ENCODE data around the gene F7. TPM values are rescaled to one million over a fixed set of nuclear protein-coding genes. Genes with fewer than 3 reads are reported as not detected.
A peak's percentile ranks its signal among the peaks of the same experiment; 100 is the strongest.

Gene F7
- total RNA-seq, 1 donor from 2014 or later, result 0.30 TPM

DNA sequence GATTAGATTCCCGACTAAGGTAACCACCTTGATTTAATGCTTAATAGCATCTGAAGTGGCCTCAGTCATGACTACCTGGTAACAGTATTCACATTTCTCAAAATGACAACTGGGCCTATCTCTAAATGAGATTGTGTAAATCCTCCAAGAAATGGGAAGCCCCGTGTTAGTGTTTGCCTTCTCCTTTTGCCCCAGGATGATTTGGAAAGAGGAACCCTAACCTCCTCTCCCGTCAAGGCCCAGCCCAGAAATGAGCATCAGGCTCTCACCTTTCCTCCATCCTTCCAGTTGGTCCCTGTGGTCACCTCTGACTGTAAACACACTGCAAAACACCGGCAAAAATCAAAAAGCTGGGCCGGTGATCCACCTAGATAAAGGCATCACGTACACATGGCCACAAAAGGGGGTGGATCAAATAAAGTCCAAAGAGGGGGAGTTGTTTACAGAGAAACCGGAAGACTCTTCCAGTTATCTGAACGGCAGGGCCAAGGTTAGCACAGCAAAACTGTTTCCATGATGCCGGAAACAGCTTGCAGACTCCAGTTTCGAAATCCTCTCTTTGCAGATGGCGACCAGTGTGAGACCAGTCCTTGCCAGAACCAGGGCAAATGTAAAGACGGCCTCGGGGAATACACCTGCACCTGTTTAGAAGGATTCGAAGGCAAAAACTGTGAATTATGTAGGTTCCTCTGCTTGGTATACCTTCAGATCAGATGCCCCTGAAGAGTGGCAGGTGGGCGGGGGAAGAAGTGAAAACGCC is 33.4 kb downstream of the F7 start:
- no peak for DNase-seq (ENCODE audit: low read depth)

DNA sequence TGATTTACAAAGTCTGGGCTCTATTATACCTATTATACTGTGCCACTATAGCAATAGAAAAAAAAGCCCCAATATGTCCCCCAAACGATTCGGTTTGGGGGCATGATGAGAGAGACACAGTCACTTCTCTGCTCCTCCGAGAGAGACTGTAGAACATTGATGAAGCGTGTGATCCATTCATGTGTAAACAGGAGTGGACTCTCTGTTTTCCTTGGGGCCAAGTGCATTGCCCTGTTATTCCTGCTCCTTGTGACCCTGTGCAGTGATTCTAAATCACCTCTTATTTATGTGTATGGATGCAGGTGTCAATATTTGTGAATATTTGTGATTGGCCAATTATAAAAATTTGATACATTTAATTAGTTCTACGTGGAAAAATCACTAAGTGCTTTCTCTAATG is 34.0 kb downstream of the F7 start:
- no peak for DNase-seq (ENCODE audit: low read depth)

- DNase-seq (ENCODE audit: low read depth), result no peak
Observed at GRCh38 chr13:113140677-113141600, 35.3 kb downstream of the F7 start.

DNA sequence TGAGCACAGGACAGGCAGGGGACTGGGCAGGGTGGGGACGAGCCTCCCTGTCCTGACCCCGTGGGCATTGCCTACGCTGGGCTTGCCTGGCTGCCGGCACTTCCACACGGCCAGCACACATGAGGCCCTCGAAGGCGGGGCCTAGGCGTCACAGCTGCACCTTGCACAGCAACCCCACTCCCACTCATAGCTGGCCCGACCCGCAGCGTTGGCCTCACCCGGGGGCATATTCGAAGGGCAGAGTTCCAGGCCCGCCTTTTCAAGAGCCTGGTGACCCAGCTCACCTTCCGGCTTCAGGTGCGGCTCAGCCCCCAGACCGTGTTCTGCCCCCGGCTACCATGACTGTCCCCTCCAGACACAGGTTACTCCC is 36.0 kb downstream of the F7 start:
- DNase-seq (ENCODE audit: low read depth), result no peak

DNA sequence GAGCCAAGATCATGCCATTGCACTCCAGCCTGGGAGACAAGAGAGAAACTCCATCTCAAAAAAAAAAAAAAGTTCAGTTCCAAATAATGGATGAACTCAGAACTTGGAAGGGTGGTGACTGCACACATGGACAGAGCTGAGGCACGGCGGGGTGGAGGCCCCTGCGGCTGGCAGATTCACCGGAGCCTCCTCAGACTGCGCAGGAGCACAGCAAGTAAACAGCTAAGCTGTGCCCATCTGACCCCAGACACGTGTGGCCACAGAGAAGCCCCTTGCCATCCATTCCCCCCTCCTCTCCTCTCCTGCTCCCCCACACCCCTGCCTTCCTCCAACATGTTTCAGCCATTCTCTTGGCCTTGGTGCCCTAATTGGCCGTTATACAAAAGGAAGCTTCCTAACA is 37.3 kb downstream of the F7 start:
- no peak for DNase-seq (ENCODE audit: low read depth)

- DNase-seq (ENCODE audit: low read depth), result no peak
Observed at GRCh38 chr13:113143466-113144254, 38.1 kb downstream of the F7 start.

DNA sequence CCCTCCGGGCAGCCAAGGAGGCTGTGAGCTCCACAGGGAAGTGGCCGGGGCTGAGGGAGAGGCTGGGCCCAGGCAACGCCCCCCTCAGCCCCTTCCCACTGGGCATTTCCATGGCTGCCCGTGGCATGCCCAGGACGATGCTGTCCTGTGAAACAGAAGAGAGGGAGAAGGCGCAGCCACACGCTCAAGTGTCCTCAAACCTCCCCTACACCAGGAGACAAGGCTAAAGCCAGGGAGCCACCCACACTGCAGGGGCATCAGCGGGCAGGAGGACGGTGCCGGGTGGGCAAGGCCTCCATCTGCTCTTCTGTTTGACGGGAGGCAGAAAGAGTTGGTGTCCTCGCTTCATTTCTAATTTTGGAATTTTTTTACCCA is 38.7 kb downstream of the F7 start:
- no peak for DNase-seq (ENCODE audit: low read depth)

- no peak for DNase-seq (ENCODE audit: low read depth)
Observed at GRCh38 chr13:113145496-113145895, 39.9 kb downstream of the F7 start.

DNA sequence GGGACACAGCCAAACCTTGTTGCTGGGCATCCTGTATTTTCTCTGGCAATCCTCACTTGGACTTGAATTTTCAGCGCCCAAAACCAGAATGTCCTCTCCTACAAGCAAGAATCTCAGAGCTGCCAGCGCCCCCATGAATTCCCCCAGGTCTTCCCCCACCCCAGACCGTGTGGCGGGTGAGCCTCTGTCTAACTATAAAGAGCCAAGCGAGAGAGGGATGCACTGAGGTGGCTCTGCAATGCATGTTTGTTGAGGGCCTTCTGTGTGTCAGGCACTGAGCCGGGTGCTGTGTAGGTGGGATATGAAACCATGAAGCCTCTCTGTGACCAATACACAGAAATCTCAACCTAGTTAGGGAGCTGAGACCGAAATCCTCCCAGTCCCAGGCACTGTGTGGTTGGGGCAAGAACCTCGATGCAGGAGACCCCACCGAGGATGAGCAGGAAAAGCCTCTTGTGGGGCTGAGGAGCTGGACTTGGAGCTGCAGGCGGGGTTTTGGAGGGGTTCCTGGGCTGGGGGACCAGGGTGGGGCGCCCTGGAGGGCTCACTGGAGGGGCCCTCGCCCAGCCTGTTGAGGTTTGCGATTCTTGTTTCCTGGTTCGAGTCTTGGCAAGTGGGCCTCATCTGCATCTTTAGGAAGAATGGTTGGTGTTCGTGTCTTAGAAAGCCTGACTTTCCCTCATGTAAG is 40.5 kb downstream of the F7 start:
- no peak for DNase-seq (ENCODE audit: low read depth)

DNA sequence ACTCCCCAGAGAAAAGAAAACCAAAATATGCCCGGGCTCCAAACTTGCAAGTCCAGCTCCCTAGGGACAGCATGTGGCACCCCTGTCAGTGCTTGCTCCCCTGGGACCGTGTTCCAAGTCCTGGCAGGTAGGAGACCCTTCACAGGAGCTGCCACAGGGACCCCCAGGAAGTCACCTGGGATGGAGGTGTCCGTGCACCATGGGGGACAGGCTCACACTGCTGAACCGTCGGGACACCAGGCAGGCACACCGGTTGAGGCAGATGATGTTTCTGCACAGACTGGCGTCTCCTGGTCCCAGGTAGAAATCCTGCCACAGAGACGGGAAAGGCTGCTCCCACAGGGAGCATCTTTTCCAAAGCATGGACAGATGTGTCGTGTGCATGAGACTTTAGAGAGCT is 41.2 kb downstream of the F7 start:
- no peak for DNase-seq (ENCODE audit: low read depth)

DNA sequence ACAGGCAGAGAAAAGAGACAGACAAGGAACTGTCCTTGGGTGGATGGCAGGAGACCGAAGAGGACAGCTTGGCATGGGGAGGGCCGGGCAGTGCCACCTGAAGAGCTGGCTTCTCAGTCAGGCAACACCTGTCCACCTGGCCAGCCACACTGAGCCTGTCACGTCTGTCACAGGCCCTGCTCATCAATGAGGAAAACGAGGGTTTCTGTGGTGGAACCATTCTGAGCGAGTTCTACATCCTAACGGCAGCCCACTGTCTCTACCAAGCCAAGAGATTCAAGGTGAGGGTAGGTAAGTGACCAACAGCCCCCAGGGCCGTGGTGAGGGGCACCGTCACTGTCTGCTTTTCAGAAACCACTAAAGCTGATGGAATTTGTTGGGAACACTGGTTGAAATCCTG is 41.6 kb downstream of the F7 start:
- DNase-seq (ENCODE audit: low read depth), result no peak

- no peak for DNase-seq (ENCODE audit: low read depth)
Observed at GRCh38 chr13:113148407-113148806, 42.8 kb downstream of the F7 start.

DNA sequence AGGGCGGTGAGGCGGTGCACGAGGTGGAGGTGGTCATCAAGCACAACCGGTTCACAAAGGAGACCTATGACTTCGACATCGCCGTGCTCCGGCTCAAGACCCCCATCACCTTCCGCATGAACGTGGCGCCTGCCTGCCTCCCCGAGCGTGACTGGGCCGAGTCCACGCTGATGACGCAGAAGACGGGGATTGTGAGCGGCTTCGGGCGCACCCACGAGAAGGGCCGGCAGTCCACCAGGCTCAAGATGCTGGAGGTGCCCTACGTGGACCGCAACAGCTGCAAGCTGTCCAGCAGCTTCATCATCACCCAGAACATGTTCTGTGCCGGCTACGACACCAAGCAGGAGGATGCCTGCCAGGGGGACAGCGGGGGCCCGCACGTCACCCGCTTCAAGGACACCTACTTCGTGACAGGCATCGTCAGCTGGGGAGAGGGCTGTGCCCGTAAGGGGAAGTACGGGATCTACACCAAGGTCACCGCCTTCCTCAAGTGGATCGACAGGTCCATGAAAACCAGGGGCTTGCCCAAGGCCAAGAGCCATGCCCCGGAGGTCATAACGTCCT is 43.4 kb downstream of the F7 start:
- no peak for DNase-seq (ENCODE audit: low read depth)

GRCh38 chr13:113149711-113150549 is 44.3 kb downstream of the F7 start:
- no peak for DNase-seq (ENCODE audit: low read depth)

DNA sequence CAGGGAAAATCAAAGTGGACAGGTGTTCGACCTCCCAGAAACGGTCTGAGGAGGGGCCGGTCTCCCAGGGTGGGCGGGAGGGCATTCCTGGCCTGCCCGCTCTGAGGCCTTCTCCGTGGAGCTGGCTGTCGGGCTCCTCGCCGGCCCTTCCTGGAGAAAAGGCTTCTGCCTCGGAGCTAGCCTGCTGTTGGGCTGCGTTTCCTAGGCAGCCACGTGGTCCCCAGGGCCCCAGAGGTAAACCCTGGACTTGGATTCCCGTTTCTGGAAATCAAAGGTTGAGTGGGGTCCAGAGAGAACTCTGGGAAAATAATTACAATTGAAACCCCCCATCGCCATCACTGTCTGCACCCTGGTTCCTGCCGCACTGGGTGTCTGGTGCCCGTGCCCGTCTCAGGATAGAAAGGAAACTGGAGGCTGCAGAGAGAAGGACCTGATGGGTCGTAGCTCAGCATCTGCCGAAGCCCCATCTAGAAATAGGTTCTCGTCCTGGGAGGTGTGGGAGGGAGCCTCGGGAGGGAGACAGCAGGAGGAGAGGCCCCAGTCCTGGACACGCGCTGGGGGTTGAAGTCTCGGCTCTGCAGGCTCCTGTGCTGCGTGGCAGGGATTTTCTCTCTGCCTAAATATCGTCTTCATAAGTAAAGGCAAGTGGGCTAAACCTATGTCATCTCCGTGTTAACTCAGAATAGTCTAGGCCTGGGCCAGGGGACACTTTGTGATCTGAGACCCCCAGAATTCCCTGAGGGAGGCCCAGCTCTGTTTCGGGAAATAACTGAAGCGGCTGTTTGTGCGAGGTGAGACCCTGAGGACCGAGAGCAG is 45.2 kb downstream of the F7 start:
- no peak for DNase-seq (ENCODE audit: low read depth)

GRCh38 chr13:113151745-113152690 is 46.4 kb downstream of the F7 start:
- DNase-seq (ENCODE audit: low read depth), result peak; percentile 18

DNA sequence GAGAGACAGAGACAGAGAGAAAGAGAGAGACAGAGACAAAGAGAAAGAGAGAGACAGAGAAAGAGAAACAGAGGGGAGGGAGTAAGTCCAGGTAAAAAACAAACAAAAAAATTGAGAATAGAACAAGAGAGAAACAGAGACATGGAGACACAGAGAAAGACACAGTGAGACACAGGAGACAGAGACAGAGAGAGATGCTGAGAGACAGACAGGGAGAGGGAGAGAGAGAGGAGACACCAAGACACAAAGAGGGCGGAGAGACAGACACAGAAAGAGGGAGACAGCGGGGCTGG is 47.0 kb downstream of the F7 start:
- no peak for DNase-seq (ENCODE audit: low read depth)

DNA sequence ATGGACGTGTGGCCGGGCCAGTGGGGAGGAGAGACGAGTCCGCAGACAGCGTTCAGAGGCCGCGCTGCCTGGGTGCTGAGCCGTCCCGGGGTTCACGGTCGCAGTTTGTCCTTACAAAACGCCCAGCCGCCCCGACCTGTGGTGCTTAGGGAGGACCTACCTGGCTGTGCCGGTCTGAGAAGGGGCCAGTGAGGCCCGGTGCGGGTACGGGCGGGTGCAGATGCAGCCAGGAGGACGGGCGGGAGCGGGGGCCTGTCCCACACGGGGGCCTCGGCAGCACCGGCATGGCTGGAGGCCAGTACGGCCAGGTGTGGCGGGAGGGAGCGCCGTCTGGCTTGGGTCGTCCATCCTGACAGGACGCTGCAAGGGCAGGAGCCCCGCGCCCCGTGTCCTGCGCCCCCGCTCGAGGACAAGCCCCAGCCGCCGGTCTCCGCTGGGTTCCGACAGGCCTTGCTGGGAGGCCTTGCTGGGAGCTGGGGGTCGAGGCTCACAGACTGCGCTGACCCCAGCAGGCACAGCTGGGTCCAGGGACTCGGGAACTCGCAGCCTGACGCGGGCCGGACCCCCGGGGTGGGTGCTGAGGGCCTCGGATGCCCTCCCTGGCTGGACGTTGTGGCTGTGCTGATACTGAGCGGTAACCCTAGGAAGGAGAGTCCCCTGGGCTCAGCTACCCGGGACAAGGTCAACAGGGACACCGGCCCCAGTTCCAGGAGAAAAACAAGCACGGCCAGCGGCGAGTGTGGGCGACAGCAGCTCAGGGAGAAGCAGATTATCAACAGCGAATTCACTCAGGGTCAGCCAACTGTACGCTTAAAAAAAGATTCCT is 47.6 kb downstream of the F7 start:
- DNase-seq (ENCODE audit: low read depth), result no peak

All from renal cortical epithelial cell (primary cell).